OCI-LY7 (cell line): ENCODE measurements around the gene PPP2R2B. TPM values are rescaled to one million over a fixed set of nuclear protein-coding genes. Genes with fewer than 3 reads are reported as not detected.

ENCODE experiments used
- small RNA-seq: library from RNA; depleted of rRNA; stranded (forward); fragments of <200 nt; gene quantifications from one replicate; pipeline ENCODE3, GENCODE V24; 2014
- total RNA-seq, 2 experiments: library from RNA; depleted of rRNA in 1 of 2; stranded (reverse); fragments of >200 nt in 1 of 2; shearing (Covaris generic) in 1 of 2; gene quantifications; 2 replicates each; pipeline ENCODE4 v1.2.3, GENCODE V29; 2014 to 2022

The PPP2R2B gene
- total RNA-seq, 2 experiments from 2014 or later: not detected

Small RNA genes lying within 50 kb of the gene (small RNA-seq; reads per million reads assigned to genes)
- gene RN7SL791P: not detected
